ENCODE measurements around the gene APOA1. TPM values are rescaled to one million over a fixed set of nuclear protein-coding genes. Genes with fewer than 3 reads are reported as not detected.

The APOA1 gene
- total and polyA plus RNA-seq, 2 of the 4 experiments (the other 2 are of a cell fraction): 0.18 to 0.89 TPM

DNA sequence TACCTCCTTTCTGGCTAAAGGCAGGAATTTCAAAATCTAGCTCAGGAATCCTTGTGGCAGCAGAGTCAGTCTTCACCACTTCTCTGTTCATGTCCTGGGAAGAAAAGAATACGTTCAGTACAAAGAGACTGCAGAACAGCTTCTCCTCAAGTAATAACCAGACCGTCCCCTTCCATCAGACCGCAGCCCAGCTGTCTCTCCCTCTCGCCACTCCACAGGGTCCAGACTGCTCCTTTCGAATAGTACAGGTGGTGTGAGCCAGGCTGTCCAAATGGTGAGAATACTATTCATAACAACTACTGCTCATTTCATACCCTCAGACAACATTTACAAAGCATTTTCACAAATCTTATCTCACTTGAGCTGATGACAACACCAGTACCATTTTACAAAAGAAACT is 50.5 kb downstream of the APOA1 start:
- 0 out of 2 replicates have a peak, but pooled peaks cover 4% of the 10 kb centered on the region for H4K20me1 ChIP-seq (ENCODE audit: insufficient read depth, low read length)
- H2BK120ac ChIP-seq (ENCODE audit: low read depth, low read length): no peak overlapping the region
- dilution Hi-C loops (cut with HindIII; ENCODE audit: low sequenced_read_pairs, unreplicated experiment) (no loop called here), intact Hi-C loops (cut with micrococcal nuclease) (no loop called here), in situ Hi-C loops (cut with MboI; ENCODE audit: low sequenced_read_pairs) (loop anchor here (5.0 kb wide), 1 partner anchor 445 kb away; the partner anchor contains the start of genes PCSK7 and RNF214)
- H3K18ac ChIP-seq (ENCODE audit: low read depth, low read length): no peak overlapping the region
- H3K27ac ChIP-seq (ENCODE audit: insufficient read depth, low read length): no peak overlapping the region
- peak overlapping the region; percentile 97 for H3K4me2 ChIP-seq (ENCODE audit: low read depth, low read length)
- H4K5ac ChIP-seq (ENCODE audit: low read depth, low read length): no peak overlapping the region
- no peak overlapping the region for H4K91ac ChIP-seq (ENCODE audit: insufficient read depth, low read depth, low read length)
- ATAC-seq (ENCODE audit: low read depth) (no peak), DNase-seq (no peak)
- no peaks in the 10 kb centered on the region for H3K27me3 ChIP-seq (ENCODE audit: control insufficient read depth, insufficient read depth, low read length)
- H2BK15ac ChIP-seq (ENCODE audit: low read depth, low read length): no peak overlapping the region
- TF ChIP-seq, protein P1, sequence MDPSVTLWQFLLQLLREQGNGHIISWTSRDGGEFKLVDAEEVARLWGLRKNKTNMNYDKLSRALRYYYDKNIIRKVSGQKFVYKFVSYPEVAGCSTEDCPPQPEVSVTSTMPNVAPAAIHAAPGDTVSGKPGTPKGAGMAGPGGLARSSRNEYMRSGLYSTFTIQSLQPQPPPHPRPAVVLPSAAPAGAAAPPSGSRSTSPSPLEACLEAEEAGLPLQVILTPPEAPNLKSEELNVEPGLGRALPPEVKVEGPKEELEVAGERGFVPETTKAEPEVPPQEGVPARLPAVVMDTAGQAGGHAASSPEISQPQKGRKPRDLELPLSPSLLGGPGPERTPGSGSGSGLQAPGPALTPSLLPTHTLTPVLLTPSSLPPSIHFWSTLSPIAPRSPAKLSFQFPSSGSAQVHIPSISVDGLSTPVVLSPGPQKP (IDR thresholded peaks at IDR 0.05; ENCODE audit: borderline replicate concordance, low read depth, low read length): no peak
- TF ChIP-seq POLR2A (IDR thresholded peaks at IDR 0.05; ENCODE audit: low read depth, low read length) (no peak), MAFK (IDR thresholded peaks at IDR 0.05; ENCODE audit: low read depth, low read length) (no peak), MXI1 (IDR thresholded peaks at IDR 0.05; ENCODE audit: borderline replicate concordance, low read depth, low read length) (no peak), RAD21 (IDR thresholded peaks at IDR 0.05; ENCODE audit: low read length) (no peak), FOS (IDR thresholded peaks at IDR 0.05; ENCODE audit: low read depth, low read length) (no peak), RFX5 (IDR thresholded peaks at IDR 0.05; ENCODE audit: low read depth, low read length) (no peak), SMC3 (IDR thresholded peaks at IDR 0.05; ENCODE audit: low read depth, low read length) (no peak), CHD1 (IDR thresholded peaks at IDR 0.05; ENCODE audit: low read depth, low read length) (no peak), MAZ (IDR thresholded peaks at IDR 0.05; ENCODE audit: borderline replicate concordance, low read depth, low read length) (no peak), RCOR1 (IDR thresholded peaks at IDR 0.05; ENCODE audit: insufficient replicate concordance, low read length) (no peak)
- TF ChIP-seq, protein P2, sequence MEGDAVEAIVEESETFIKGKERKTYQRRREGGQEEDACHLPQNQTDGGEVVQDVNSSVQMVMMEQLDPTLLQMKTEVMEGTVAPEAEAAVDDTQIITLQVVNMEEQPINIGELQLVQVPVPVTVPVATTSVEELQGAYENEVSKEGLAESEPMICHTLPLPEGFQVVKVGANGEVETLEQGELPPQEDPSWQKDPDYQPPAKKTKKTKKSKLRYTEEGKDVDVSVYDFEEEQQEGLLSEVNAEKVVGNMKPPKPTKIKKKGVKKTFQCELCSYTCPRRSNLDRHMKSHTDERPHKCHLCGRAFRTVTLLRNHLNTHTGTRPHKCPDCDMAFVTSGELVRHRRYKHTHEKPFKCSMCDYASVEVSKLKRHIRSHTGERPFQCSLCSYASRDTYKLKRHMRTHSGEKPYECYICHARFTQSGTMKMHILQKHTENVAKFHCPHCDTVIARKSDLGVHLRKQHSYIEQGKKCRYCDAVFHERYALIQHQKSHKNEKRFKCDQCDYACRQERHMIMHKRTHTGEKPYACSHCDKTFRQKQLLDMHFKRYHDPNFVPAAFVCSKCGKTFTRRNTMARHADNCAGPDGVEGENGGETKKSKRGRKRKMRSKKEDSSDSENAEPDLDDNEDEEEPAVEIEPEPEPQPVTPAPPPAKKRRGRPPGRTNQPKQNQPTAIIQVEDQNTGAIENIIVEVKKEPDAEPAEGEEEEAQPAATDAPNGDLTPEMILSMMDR (conservative IDR thresholded peaks at IDR 0.05; ENCODE audit: low read depth, low read length): no peak
- H3K79me1 ChIP-seq (ENCODE audit: low read depth in 1 of 2, low read length in 2 of 2): peaks cover 40 to 57% of the 10 kb centered on the region in 2 experiments
- no CpG with 5 or more reads among the region's 5 CpGs for WGBS, 2 experiments (ENCODE audit: extremely low coverage in 2 of 2, insufficient read length in 1 of 2)
- H3K9me3 ChIP-seq (ENCODE audit: control insufficient read depth, insufficient read depth, low read length): no peaks in the 10 kb centered on the region
- peak overlapping the region; percentile 70 to 98; a peak in 1 of 4 replicates for H4K8ac ChIP-seq (ENCODE audit: low read depth in 2 of 2, low read length in 2 of 2)
- CTCF ChIA-PET: interaction anchor here (1.0 to 1.3 kb wide), 2 partner anchors 49 to 319 kb away, joined by 3 to 5 read pairs; no protein-coding TSS in a partner anchor
- H2AK9ac ChIP-seq (replicated peaks; ENCODE audit: low read depth, low read length, poor library complexity): peak overlapping the region; percentile 92
- no TSS peak for BruUV-seq (replicated peaks)
- H2BK5ac ChIP-seq (ENCODE audit: low read depth, low read length, poor library complexity, severe bottlenecking): no peak overlapping the region
- POLR2A ChIA-PET (ENCODE audit: unreplicated experiment): no interaction called here
- H2AFZ ChIP-seq (replicated peaks; ENCODE audit: low read length, poor library complexity): no peak overlapping the region
- H2AK5ac ChIP-seq (ENCODE audit: low read depth, low read length): peak overlapping the region; percentile 54; the same call in 1 of the 2 replicates
- H3K9ac ChIP-seq (ENCODE audit: low read depth, low read length): peak overlapping the region; percentile 94
- peaks cover 34% of the 10 kb centered on the region for H3K36me3 ChIP-seq (ENCODE audit: control insufficient read depth, insufficient read depth, low read length)
- peak overlapping the region; percentile 67 for H3K4me3 ChIP-seq (ENCODE audit: insufficient read depth, low read depth, low read length)
- peaks cover 8% of the 10 kb centered on the region for H3K4me1 ChIP-seq (ENCODE audit: control insufficient read depth, insufficient read depth, low read length)
- peaks cover 20% of the 10 kb centered on the region; the same call in 1 of the 2 replicates for H3K9me1 ChIP-seq (ENCODE audit: insufficient read depth, low read length)
- H3K4ac ChIP-seq (ENCODE audit: low read depth, low read length): peak overlapping the region; percentile 81; the same call in 1 of the 2 replicates
- H3K14ac ChIP-seq (replicated peaks; ENCODE audit: low read depth, low read length): peak overlapping the region; percentile 57
- peak overlapping the region; percentile 83 for H3K23ac ChIP-seq (ENCODE audit: low read depth, low read length)
- H2BK20ac ChIP-seq (ENCODE audit: low read depth, low read length): no peak overlapping the region
- peak overlapping the region; percentile 8; the same call in 1 of the 2 replicates for H3K56ac ChIP-seq (ENCODE audit: extremely low read depth, insufficient read depth, low read length)

All from IMR-90 (cell line).